Cardiac septum (tissue), 1 donor: ENCODE measurements around the gene RSPH1. TPM values are rescaled to one million over a fixed set of nuclear protein-coding genes. Genes with fewer than 3 reads are reported as not detected.

Source experiments
- DNase-seq: peaks from one replicate; pipeline ENCODE4 v3.0.0-alpha.2; 2020; ENCODE audit warnings: low spot score
- intact Hi-C: fragments of 100-400 bp; cut with DNase I; formaldehyde crosslinking; loops from one replicate; pipeline ENCODE4 v1.14.0; 2022
- total RNA-seq: library from RNA; stranded (reverse); fragmentation: NEBNext Ultra II Directional; extraction: Animal tissue kit (Norgen Biotek cat#: 25700); gene quantifications from one replicate; pipeline ENCODE4 v1.2.1, GENCODE V29; 2021
- donor health status: DM: no; HTN: no; CAD: no.

The RSPH1 gene
- total RNA-seq, 1 donor from 2014 or later: not detected

DNA sequence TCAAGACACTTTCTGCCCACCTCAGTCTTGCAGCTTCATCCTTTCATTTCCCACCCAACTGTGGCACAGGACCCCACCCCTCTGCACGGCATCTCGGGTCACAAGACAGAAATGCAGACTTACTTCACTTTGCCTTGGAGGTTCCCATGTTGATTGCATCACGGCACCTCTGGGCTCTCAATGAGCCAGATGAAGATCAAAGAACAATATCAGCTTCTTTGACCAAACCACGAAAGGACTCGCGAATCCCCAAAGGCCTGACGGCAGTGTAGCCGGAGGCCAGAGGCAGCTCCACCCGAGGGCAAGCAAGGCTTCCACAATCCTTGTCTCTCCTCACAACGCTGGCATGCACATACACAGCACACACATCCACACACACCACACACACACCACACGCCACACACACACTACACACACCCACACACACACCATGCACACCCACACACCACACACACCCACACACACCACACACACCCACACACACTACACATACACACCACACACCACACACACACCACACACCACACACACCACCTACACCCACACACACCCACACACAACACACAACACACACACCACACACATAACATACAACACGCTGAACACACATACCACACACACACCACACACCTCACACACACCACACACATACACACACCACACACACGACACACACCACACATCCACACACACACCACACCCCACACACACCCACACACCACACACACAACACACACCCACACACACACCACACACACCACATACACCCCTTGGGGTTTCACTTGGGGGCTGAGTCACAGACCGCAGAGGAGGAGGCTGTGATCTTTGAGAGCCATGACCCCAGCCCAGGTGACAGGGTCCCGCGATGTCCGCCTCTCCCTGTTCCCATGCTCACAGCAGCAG lies 56.5 kb downstream of the RSPH1 start:
- intact Hi-C loops: no loop called here
- no peak for DNase-seq

DNA sequence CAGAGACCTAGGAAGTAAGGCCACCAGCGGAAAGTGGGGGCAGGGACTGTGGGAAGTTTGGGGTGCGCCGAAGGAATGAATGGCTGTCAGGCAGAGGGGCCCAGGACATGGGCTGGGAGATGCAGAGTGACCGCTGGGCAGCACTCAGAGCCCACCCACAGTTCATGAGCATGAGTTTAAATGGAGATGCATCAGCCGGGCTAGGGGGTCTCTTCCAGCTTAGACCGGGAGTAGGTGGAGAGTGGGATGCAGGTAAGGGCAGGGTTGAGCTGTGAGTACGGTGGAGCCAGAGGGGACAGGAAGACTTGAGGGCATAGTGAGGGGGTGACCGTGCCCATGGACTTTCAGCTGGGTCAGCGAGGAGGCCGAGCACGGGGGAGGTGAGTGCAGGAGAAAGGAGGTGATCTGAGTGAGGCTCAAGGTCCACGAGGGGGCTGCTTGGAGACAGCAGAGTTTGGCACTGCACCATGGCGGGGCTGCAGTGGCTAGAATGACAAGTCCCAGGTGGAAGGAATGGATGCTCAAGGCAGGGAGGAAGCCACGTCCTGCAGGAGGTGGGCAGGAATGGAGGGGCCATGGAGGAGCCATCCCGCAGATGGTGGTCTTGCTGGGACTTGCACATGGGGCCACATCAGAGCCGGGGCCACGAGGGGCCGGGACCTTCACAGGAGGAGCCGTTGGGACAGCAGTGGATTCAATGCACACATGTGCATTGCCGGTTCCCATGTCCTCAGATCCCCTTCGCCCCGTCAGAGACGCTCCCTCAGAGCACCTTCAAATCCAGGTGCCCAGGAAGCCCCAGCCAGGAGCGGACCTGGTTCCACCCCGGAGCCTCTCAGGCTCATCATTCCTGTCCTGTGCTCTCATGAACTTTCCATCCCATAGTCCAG lies 57.5 kb downstream of the RSPH1 start:
- no peak for DNase-seq
- intact Hi-C loops: no loop called here

DNA sequence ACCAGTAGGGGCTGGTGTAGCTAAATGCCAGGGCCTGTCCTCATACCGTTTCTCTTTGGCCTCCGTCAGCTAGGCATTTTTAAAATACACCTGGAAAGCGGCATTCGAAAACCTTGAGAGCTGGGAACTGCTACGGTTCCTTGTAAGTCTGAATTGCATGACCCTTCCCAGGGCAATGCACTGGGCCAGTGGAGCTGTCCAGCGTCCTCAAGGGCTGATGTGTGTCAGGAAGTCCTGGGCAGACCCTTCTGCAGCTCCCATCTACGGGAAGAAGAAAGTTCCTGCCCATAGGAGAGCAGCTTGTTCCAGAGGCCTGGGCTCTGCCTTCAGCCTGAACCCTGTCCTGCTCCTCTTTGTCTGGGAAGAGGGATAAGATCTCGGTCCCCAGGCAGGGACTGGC lies 58.2 kb downstream of the RSPH1 start:
- intact Hi-C loops: no loop called here
- DNase-seq: no peak

DNA sequence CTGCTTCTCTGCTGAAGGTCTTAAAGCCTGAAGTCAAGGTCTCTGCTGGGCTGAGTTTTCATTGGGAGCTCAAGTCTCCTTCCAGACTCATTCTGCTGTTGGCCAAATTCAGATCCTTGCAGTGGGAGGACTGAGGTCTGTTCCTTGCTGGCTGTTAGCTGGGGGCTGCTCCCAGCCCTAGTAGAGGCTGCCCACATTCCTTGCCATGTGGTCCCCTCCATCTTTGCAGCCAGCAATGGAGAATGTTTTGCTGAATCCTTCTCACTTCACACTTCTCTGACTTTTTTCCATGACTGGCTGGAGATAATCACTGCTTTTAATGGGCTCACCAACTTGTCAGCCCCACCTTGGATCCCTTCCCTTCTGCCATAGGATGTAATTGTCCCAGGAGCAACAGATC lies 59.1 kb downstream of the RSPH1 start:
- intact Hi-C loops: no loop called here
- no peak for DNase-seq

DNA sequence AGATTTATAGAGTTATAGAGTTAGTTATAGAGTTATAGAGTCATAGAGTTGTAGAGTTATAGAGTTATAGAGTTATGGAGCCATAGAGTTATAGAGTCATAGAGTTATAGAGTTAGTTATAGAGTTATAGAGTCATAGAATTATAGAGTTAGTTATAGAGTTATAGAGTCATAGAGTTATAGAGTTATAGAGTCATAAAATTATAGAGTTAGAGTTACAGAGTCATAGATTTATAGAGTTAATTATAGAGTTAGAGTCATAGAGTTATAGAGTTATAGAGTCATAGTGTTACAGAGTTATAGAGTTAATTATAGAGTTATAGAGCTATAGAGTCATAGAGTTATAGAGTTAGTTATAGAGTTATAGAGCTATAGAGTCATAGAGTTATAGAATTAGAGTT lies 60.2 kb downstream of the RSPH1 start:
- intact Hi-C loops: no loop called here
- no peak for DNase-seq

DNA sequence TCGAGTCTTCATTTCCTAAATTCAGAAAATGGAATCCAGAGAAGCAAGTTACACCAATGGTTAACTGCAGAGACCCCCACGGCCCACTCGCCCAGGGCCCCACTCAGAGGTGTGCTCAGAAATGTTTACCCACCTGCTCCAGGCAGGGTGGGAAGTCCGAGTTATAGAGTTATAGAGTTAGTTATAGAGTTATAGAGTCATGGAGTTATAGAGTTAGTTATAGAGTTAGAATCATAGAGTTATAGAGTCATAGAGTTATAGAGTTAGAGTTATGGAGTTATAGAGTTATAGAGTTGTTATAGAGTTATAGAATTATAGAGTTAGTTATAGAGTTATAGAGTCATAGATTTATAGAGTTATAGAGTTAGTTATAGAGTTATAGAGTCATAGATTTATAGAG lies 60.6 kb downstream of the RSPH1 start:
- intact Hi-C loops: no loop called here
- DNase-seq: no peak

DNA sequence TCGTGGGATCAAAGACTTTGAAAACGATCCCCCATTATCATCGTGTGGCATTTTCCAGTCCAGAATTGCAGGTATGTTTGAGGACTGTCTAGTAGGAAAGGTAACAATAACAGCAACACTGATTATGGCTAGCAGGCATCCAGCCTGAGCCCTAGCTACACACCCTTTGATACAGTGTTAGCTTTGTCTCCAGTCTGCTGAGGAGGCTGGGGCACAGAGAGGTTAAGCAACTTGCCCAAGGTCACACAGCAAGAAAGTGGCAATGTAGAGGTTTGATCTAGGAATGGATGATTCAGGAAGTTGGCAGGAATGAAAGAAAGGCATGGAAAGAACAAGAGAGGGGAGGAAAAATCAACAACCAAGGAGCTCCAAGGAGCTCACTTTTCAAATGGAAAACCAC lies 61.1 kb downstream of the RSPH1 start:
- intact Hi-C loops: no loop called here
- no peak for DNase-seq

DNA sequence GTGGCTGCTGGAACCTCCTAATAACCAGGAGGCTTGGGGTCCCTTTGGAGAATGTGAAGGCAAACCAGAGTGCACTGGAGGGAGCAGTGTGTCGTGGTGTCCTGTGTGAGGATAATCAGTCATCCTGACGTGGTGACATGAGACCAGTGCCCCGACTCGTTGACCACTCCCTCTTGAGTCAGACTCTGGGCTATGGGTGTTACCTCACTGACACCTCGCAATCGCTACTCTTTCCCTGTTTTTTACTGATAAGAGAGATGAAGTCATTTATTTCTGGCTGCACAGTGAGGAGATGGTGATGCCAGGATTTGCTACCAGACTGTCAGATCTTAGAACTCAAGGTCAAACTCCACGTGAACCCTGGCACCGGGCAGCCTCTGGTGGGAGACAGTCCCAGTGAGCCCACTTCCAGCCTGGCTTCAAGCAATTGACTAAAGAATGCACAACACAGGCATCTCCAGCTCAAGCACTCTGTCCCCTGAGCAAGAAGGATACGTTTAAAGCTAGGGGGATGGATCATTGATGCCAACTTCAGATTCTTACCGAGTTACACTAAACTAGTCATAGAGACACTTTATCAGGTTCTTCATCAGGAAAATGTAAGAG lies 62.0 kb downstream of the RSPH1 start:
- intact Hi-C loops: no loop called here
- no peak for DNase-seq

DNA sequence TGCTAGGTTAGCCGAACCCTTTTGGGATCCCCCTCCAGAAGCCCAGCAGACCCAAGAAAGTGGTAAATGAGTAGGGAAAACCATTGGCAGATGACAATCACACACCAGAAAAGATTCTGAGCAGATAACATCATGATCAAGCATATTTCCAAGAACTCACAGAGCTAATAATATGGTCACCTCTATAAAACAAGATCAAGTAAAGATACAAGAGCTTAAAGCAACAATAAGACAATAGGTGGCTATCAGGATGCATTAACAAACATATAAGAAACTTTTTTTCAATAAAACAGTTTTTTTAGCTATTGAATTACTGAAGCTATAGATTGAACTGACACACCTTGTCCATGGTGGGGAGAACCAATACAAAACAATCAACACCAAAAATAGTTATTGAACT lies 63.3 kb downstream of the RSPH1 start:
- intact Hi-C loops: no loop called here
- no peak for DNase-seq

DNA sequence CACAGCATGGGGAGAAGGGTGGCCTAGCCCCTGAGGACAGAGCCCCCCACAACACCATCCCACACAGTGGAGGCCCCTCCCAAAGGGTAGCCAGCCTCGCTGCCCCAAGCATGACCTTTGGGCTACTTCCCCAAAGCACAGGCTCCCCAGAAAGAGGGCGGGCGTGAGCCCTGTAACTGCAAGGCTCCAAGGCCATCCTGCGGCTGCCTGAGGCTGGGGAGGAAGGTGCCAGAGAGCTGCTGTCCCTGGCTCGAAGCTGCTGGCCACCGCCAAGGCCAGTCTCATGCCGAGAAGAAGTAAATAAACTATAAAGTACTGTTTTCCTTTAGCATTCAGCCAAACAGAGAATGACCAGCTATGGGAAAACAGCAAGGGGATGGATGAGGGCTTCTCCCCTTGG lies 64.8 kb downstream of the RSPH1 start:
- intact Hi-C loops: no loop called here
- DNase-seq: no peak

DNA sequence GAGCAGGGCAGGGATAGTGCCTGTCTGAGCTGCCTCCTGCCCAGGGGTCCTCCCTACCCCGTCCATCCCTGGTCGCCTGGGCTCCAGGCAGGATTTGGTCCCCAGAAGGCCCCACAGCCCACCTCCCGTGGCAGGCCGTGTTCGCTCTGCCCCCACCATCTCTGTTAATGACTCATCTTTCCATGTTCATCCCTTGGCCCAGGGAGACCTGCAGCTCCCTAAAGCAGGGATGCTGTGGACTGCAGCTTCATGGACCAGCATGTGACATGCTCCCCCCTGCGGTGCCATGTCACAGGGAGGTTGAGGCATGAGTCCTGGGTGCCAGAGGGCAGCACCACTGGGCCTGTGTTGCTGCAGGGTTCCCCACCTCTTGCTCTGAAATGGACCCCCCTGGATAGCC lies 65.5 kb downstream of the RSPH1 start:
- no peak for DNase-seq
- intact Hi-C loops: no loop called here

DNA sequence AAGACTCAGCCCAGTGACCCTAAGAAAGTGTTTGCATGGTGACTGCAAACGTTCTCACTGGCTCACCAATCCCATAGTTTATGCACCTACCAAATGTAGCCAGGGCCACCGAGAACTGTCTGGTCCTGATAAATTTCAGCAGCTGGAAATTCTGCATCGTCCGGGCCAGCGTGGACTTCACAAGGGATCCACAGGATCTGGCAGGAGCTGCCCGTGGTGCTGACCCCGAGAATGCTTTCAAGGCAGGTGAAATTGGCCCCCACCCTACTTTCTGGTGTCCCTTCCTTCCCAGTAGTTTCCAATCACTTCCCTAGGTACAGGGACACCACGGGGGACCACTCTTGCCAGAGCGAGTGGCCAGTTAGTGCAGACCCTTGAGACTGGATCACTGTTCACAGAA lies 66.2 kb downstream of the RSPH1 start:
- intact Hi-C loops: no loop called here
- DNase-seq: no peak

DNA sequence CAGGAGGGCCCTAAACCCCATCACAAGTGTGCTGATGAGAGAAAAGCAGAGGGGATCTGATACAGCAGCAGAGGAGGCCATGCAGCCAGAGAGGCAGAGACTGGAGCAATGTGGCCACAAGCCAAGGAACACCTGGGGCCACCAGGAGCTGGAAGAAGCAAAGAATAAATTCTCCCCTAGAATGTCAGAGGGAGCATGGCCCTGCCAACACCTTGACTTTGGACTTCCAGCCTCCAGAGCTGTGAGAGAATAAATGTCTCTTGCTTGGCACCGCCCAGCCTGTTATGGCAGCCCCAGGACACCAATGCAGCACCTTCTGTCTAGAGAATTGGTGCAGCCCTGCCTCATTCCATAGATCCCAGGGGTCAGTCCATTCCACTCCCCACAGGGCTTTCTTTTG lies 67.0 kb downstream of the RSPH1 start:
- no peak for DNase-seq
- intact Hi-C loops: no loop called here

DNA sequence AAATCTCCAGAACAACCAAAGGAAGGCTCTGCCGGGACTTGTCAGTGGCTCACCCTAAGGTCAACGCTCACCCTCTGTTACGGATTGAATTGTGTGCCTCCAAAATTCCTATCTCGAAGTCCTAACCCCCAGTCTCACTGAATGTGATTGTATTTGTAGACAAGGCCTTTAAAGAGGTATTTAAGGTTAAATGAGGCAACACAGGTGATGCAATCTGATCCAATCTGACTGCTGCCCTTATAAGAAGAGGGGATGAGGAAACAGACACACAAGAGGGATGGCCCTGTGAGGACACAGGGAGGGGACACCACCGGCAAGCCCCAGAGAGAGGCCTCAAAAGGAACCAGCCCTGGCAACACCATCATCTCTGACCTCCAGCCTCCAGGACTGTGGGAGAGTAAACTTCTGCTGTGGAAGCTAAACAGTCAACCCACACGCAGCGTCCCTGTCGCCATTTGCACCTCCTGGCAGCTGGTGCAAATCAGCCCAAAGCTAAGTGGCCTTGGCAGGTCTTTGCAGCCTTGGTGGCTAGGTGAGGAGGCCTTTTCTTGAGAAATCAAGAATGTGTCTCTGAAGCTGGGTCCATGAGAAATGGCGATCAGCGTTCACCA lies 68.1 kb downstream of the RSPH1 start:
- intact Hi-C loops: no loop called here
- no peak for DNase-seq

DNA sequence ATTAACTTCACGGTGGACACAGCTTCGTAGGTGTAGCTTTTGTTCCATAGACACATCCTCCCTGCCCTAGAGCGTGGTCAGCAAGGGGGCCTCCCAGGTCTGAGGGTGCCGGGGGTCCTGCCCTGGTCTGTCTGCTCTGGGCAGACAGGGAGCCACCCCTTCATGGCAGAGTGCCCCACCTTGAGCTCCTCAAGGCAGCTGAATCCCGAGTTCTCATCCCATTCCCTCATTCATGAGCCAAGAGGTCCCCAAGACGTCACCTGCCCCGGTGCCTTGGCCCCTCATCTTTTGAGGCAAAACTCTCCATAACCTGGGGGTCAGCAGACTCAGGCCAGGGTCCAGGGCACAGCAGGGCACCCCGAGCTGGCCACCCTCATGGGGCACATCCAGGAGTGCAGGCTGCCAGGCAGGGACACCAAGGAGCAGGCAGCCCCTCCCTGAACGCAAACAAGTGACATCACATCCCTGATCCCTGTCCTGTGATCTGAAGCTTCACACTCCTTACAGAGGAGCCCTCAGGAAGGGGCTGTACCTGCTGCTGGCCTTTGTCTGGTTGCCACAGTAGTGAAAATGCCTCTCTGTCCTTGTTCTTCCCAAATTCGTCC lies 69.0 kb downstream of the RSPH1 start:
- intact Hi-C loops: no loop called here
- DNase-seq: peak; percentile 53

DNA sequence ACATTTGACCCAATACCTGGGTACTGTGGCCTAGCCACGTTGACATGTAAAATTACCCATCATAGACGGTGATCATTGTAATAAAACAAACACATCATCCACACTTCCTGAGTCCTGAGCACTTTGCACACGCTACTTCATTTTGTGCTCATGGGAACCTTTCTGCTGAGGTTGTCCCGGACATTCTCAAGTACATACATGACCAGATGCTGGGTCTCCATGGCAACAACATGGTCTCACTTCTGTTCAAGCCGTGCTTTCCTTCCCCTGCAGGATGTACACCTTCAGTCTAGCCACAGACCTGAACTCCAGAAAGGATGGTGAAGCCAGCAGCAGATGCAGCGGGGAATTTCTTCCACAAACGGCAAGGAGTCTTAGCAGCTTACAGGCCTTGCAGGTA lies 69.6 kb downstream of the RSPH1 start:
- no peak for DNase-seq
- intact Hi-C loops: no loop called here

DNA sequence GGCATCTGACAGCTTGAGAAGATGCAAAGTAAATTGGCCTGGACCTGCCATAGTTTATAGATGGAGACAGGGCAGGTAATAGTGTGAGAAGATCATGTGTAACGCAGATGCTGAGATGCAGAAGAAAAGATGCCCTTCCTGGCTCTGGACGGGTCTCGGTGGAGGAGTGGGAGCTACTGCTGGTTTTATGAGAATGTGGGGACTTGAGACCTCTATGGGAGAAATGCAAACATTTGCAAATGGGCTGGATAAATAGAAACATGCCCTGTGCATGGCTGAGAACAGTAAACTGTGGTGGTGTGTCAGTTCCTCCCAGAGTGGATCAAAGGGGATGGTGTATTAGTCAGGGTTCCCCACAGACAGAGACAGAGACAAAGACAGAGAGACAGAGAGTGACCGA lies 70.4 kb downstream of the RSPH1 start:
- intact Hi-C loops: no loop called here
- peak; percentile 29 for DNase-seq

DNA sequence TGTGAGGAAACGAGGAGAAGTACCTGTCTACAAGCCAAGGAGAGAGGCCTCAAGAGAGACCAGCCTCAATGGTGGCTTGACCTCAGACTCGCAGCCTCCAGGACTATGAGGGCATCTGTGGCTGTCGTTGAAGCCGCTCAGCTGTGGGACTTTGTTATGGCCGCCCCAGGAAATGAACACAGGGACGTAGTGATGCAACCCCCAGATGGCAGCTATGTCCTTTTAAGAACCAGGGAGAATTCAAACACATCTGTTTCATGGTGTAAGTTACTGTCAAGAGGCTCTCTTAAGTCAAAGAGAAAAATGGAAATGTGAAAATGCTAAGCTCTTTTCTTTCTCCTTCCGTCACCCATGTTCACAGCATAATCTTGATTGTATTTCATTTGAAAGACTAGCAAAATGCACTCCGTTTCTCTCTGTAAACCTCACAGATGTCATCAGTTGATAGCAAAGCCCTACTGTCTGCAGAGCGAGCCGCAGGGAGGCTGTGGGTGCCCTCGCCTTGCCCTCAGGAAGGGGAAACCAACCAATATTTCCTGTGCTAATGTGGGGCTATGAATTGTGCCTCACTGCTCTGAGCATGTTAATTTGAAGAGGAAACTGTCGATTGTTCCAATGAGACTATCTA lies 71.0 kb downstream of the RSPH1 start:
- intact Hi-C loops: no loop called here
- DNase-seq: peak; percentile 53

DNA sequence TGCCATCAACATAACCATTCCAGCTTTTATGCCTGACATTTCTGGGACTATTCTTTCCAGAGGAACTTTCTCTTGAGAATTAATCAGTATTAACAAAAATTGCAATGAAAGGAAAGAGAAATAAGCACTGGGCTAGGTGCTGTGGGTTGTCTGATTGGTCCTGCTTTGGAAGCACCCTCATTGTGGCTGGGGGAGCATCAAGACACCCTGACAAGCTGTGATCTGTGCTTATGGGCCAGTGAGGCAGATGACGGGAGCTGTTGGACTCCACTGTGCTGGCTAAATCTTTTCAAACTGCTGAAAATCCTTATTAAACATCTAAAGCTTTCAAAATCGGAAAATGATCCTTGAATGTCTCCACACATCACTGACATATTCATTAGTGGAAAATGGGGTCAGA lies 72.3 kb downstream of the RSPH1 start:
- intact Hi-C loops: no loop called here
- DNase-seq: peak; percentile 20
